DND-41 (cell line): ENCODE measurements around the gene DENND2D.

Experiments used
- EZH2 ChIP-seq: IDR thresholded peaks from 3 replicates; pipeline ENCODE4 v1.6.1; 2012; ENCODE audit warnings: borderline replicate concordance, low read depth, mild to moderate bottlenecking, moderate library complexity, low read length, inconsistent platforms; ENCODE audit not compliant: severe bottlenecking
- TF ChIP-seq, protein P1 (sequence below): IDR thresholded peaks from 2 replicates; pipeline ENCODE4 v1.5.1; 2012; ENCODE audit warnings: borderline replicate concordance, low read length, moderate library complexity, mild to moderate bottlenecking; ENCODE audit not compliant: poor library complexity, severe bottlenecking; ENCODE audit errors: extremely low read depth

- TF ChIP-seq, protein P1, sequence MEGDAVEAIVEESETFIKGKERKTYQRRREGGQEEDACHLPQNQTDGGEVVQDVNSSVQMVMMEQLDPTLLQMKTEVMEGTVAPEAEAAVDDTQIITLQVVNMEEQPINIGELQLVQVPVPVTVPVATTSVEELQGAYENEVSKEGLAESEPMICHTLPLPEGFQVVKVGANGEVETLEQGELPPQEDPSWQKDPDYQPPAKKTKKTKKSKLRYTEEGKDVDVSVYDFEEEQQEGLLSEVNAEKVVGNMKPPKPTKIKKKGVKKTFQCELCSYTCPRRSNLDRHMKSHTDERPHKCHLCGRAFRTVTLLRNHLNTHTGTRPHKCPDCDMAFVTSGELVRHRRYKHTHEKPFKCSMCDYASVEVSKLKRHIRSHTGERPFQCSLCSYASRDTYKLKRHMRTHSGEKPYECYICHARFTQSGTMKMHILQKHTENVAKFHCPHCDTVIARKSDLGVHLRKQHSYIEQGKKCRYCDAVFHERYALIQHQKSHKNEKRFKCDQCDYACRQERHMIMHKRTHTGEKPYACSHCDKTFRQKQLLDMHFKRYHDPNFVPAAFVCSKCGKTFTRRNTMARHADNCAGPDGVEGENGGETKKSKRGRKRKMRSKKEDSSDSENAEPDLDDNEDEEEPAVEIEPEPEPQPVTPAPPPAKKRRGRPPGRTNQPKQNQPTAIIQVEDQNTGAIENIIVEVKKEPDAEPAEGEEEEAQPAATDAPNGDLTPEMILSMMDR = no peak
- TF ChIP-seq EZH2 = no peak
Observed at GRCh38 chr1:111164151-111164550, 36.3 kb downstream of the DENND2D start.
